HEK293 (cell line): Measurements from ENCODE around the gene GHRH.

Experiments
- CTCF ChIA-PET: fragments of 350-600 bp; formaldehyde crosslinking; extraction: SDS; loops from one replicate; lab custom pipeline; 2021; ENCODE audit warnings: antibody characterized with exemption; lab: Yijun Ruan, JAX
- POLR2A ChIA-PET: fragments of 300-600 bp; formaldehyde crosslinking; extraction: SDS; loops from one replicate; lab custom pipeline; 2020; ENCODE audit warnings: antibody characterized with exemption, inconsistent platforms; lab: Yijun Ruan, JAX
- H3K27ac ChIP-seq: fragments of 200-500 bp; sonication (Bioruptor generic); 2 replicates; pipeline ENCODE4 v1.5.1; 2014; ENCODE audit warnings: low read depth, low read length, control low read depth, inconsistent platforms; ENCODE audit errors: extremely low read depth
- H3K36me3 ChIP-seq, 2 experiments: fragments of 200-500 bp in 1 of 2; sonication (Bioruptor generic) in 1 of 2; 1 replicate in 1 of 2; 2 replicates in 1 of 2; pipeline ENCODE4 v1.5.1; 2014 to 2017; ENCODE audit warnings: inconsistent platforms in 2 of 2, low read length in 2 of 2; ENCODE audit not compliant: control insufficient read depth in 2 of 2, insufficient read depth in 1 of 2
- H3K4me1 ChIP-seq: fragments of 200-500 bp; sonication (Bioruptor generic); 2 replicates; pipeline ENCODE4 v1.5.1; 2014; ENCODE audit warnings: mild to moderate bottlenecking, low read length, inconsistent platforms; ENCODE audit not compliant: control insufficient read depth, insufficient read depth
- H3K4me3 ChIP-seq: 2 replicates; pipeline ENCODE4 v1.5.1; 2011; ENCODE audit warnings: low read depth, mild to moderate bottlenecking, control low read depth, low read length, moderate library complexity
- H3K9me3 ChIP-seq: fragments of 200-500 bp; sonication (Bioruptor generic); 2 replicates; pipeline ENCODE4 v1.5.1; 2014; ENCODE audit warnings: low read depth, low read length, inconsistent platforms; ENCODE audit not compliant: control insufficient read depth, insufficient read depth
- BCL11B ChIP-seq: fragments of 450-650 bp; formaldehyde crosslinking; IDR thresholded peaks from 2 replicates; pipeline ENCODE4 v1.5.1; 2016; ENCODE audit warnings: low read depth, missing biosample characterization, missing genetic modification characterization
- HOXD13 ChIP-seq: sonication (generic); formaldehyde crosslinking; IDR thresholded peaks from 2 replicates; pipeline ENCODE4 v1.8.0; 2022; ENCODE audit warnings: missing genetic modification reagents, borderline replicate concordance
- KLF1 ChIP-seq: fragments of 450-650 bp; formaldehyde crosslinking; IDR thresholded peaks from 2 replicates; pipeline ENCODE4 v1.5.1; 2016; ENCODE audit warnings: missing biosample characterization, missing genetic modification characterization
- MYNN ChIP-seq: fragments of 450-650 bp; formaldehyde crosslinking; IDR thresholded peaks from 2 replicates; pipeline ENCODE4 v1.5.1; 2016; ENCODE audit warnings: missing biosample characterization, missing genetic modification characterization, borderline replicate concordance
- SCRT1 ChIP-seq: fragments of 450-650 bp; formaldehyde crosslinking; IDR thresholded peaks from 2 replicates; pipeline ENCODE4 v1.5.1; 2016; ENCODE audit warnings: missing biosample characterization, missing genetic modification characterization, borderline replicate concordance
- YY2 ChIP-seq: fragments of 450-650 bp; formaldehyde crosslinking; IDR thresholded peaks from 2 replicates; pipeline ENCODE4 v1.5.1; 2016; ENCODE audit warnings: missing biosample characterization, missing genetic modification characterization
- ZFP3 ChIP-seq: fragments of 450-650 bp; formaldehyde crosslinking; IDR thresholded peaks from 2 replicates; pipeline ENCODE4 v1.5.1; 2016; ENCODE audit warnings: low read depth, missing biosample characterization, missing genetic modification characterization
- ZFP41 ChIP-seq: fragments of 450-650 bp; formaldehyde crosslinking; IDR thresholded peaks from 2 replicates; pipeline ENCODE4 v1.5.1; 2016; ENCODE audit warnings: missing biosample characterization, missing genetic modification characterization, borderline replicate concordance
- ZNF169 ChIP-seq: fragments of 450-650 bp; formaldehyde crosslinking; IDR thresholded peaks from 2 replicates; pipeline ENCODE4 v1.5.1; 2016; ENCODE audit warnings: missing biosample characterization, missing genetic modification characterization
- ZNF223 ChIP-seq: fragments of 450-650 bp; formaldehyde crosslinking; IDR thresholded peaks from 2 replicates; pipeline ENCODE4 v1.5.1; 2016; ENCODE audit warnings: missing biosample characterization, missing genetic modification characterization
- ZNF23 ChIP-seq: fragments of 450-650 bp; formaldehyde crosslinking; IDR thresholded peaks from 2 replicates; pipeline ENCODE4 v1.5.1; 2016; ENCODE audit warnings: missing biosample characterization, missing genetic modification characterization, borderline replicate concordance
- ZNF416 ChIP-seq: fragments of 450-650 bp; formaldehyde crosslinking; IDR thresholded peaks from 2 replicates; pipeline ENCODE4 v1.5.1; 2016; ENCODE audit warnings: missing biosample characterization, missing genetic modification characterization
- ZNF423 ChIP-seq: fragments of 450-650 bp; formaldehyde crosslinking; IDR thresholded peaks from 2 replicates; pipeline ENCODE4 v1.5.1; 2016; ENCODE audit warnings: missing biosample characterization, missing genetic modification characterization
- ZNF513 ChIP-seq: fragments of 450-650 bp; IDR thresholded peaks from 2 replicates; pipeline ENCODE4 v1.5.1; 2018; ENCODE audit warnings: missing biosample characterization, missing genetic modification characterization
- ZNF521 ChIP-seq: fragments of 450-650 bp; formaldehyde crosslinking; IDR thresholded peaks from 2 replicates; pipeline ENCODE4 v1.5.1; 2017; ENCODE audit warnings: missing biosample characterization, mild to moderate bottlenecking, missing genetic modification characterization
- ZNF548 ChIP-seq: fragments of 450-650 bp; formaldehyde crosslinking; IDR thresholded peaks from 2 replicates; pipeline ENCODE4 v1.5.1; 2016; ENCODE audit warnings: missing biosample characterization, missing genetic modification characterization
- ZNF558 ChIP-seq: fragments of 450-650 bp; formaldehyde crosslinking; IDR thresholded peaks from 2 replicates; pipeline ENCODE4 v1.5.1; 2016; ENCODE audit warnings: missing biosample characterization, missing genetic modification characterization
- ZNF664 ChIP-seq: fragments of 450-650 bp; formaldehyde crosslinking; IDR thresholded peaks from 2 replicates; pipeline ENCODE4 v1.5.1; 2016; ENCODE audit warnings: missing biosample characterization, missing genetic modification characterization
- ZNF670 ChIP-seq: fragments of 450-650 bp; formaldehyde crosslinking; IDR thresholded peaks from 2 replicates; pipeline ENCODE4 v1.5.1; 2016; ENCODE audit warnings: missing biosample characterization, missing genetic modification characterization, low read depth
- ZNF792 ChIP-seq: fragments of 450-650 bp; formaldehyde crosslinking; IDR thresholded peaks from 2 replicates; pipeline ENCODE4 v1.5.1; 2016; ENCODE audit warnings: missing biosample characterization, missing genetic modification characterization
- ZNF837 ChIP-seq: fragments of 450-650 bp; formaldehyde crosslinking; IDR thresholded peaks from 2 replicates; pipeline ENCODE4 v1.5.1; 2016; ENCODE audit warnings: missing biosample characterization, missing genetic modification characterization
- ZSCAN16 ChIP-seq: fragments of 450-650 bp; formaldehyde crosslinking; IDR thresholded peaks from 2 replicates; pipeline ENCODE4 v1.5.1; 2016; ENCODE audit warnings: missing biosample characterization, missing genetic modification characterization
- ZXDB ChIP-seq: fragments of 450-650 bp; formaldehyde crosslinking; IDR thresholded peaks from 2 replicates; pipeline ENCODE4 v1.5.1; 2016; ENCODE audit warnings: missing biosample characterization, missing genetic modification characterization
- TF ChIP-seq, protein P1 (sequence below): fragments of 450-650 bp; formaldehyde crosslinking; conservative IDR thresholded peaks from 2 replicates; pipeline ENCODE4 v1.5.1; 2016; ENCODE audit warnings: low read depth, missing biosample characterization, missing genetic modification characterization

GHRH gene

DNA sequence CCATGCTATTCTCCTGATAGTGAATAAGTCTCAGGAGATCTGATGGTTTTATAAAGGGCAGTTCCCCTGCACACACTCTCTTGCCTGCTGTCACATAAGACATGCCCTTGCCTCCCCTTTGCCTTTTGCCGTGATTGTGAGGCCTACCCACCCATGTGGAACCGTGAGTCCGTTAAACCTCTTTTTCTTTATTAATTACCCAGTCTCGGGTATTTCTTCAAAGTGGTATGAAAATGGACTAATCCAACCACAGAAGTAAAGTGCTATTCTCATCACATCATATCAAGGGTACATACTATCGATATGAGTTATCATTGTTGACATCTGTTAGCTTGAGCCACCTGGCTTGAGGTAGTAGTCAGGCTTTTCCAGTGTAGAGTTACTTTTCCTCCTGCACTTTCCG lies 30.1 kb upstream of the GHRH start (continued):
- TF ChIP-seq ZXDB (tag by site-specific recombination): no peak
- TF ChIP-seq ZNF223 (tag by site-specific recombination): no peak
- no peak for TF ChIP-seq ZSCAN16 (tag by site-specific recombination)
- TF ChIP-seq ZNF670: no peak

DNA sequence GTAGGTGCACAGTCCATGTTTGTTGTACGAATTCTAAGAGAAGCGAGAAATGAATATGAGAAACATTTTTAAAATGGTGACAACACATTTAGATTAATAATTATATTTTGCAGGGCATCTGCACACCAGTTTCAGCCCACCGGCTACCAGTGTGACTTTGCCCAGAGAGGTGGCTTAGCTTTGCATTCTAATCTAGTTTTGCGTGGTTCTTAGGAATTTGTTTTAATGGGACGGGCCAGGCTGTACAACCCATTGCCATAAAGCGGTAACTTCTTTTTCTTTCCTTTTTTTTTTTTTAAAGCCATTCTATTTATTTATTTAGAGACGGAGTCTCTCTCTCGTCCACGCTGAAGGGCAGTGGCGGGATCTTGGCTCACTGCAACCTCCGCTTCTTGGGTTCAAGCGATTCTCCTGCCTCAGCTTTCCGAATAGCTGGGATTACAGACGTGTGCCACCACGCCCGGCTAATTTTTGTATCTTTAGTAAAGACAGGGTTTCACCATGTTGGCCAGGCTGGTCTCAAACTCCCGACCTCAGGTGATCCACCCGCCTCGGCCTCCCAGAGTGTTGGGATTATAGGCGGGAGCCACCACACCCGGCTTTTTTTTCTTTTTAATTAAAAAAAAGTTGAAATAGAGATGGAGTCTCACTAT lies 28.7 kb upstream of the GHRH start:
- TF ChIP-seq ZNF416 (tag by site-specific recombination): no peak
- no peak for TF ChIP-seq ZNF521 (tag by site-specific recombination)
- no peak for TF ChIP-seq ZNF513 (tag by site-specific recombination)
- no peak for TF ChIP-seq ZNF23 (tag by site-specific recombination)
- TF ChIP-seq YY2 (tag by site-specific recombination): no peak
- no peak for TF ChIP-seq ZFP41 (tag by site-specific recombination)
- no peak for TF ChIP-seq ZNF792 (tag by site-specific recombination)
- no peak for TF ChIP-seq ZFP3 (tag by site-specific recombination)
- TF ChIP-seq BCL11B: no peak
- TF ChIP-seq ZNF169 (tag by site-specific recombination): no peak
- TF ChIP-seq MYNN (tag by site-specific recombination): no peak
- no peaks in the 10 kb centered on the region for H3K9me3 ChIP-seq
- CTCF ChIA-PET: interaction anchor here (0.7 to 1.2 kb wide), 2 partner anchors 21 to 1085 kb away, joined by 3 to 7 read pairs; no protein-coding TSS in a partner anchor
- peak overlapping the region; percentile 81 for H3K27ac ChIP-seq
- POLR2A ChIA-PET: interaction anchor here (1.2 to 2.3 kb wide), 3 partner anchors 55 to 248 kb away, joined by 3 to 8 read pairs (median 6); partner anchors contain the start of genes MROH8, RPN2 and SRC
- H3K4me1 ChIP-seq: peaks cover 2% of the 10 kb centered on the region; the same call in 1 of the 2 replicates
- peak overlapping the region; percentile 84 for H3K4me3 ChIP-seq
- H3K36me3 ChIP-seq: peaks cover 0 to 23% of the 10 kb centered on the region in 2 experiments; a peak in 2 of 3 replicates

DNA sequence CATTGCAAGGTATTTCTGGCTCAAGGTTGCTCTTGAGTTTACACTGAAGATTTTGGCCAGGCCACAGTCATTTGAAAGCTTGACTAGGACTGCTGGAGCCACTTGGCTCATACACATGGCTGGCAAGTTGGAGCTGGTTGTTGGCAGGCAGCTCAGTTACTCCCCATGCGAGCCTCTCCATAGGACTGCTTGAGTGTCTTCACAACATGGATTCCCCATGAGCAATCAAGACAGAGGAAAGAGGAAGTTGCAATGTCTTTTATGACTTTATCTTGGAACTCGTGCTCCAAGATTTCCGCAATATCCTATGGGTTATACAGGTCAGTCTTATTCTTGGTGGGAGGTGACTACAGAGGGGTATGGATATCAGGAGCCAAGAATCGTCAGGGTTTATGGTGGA lies 26.5 kb upstream of the GHRH start:
- Histone ChIP-seq H3K9me3 (no peaks in the 10 kb centered on the region), H3K4me1 (no peaks in the 10 kb centered on the region), H3K4me3 (no peak overlapping the region), H3K36me3 (peaks cover 0 to 20% of the 10 kb centered on the region in 2 experiments; a peak in 2 of 3 replicates), H3K27ac (no peak overlapping the region)
- ChIA-PET CTCF (interaction anchor here (0.6 to 2.2 kb wide), 4 partner anchors 17 to 96 kb away, joined by 3 to 5 read pairs (median 3); no protein-coding TSS in a partner anchor), POLR2A (interaction anchor here (2.3 kb wide), 1 partner anchor 109 kb away, joined by 8 read pairs; the partner anchor contains the start of genes MROH8 and RPN2)
- TF ChIP-seq ZNF664 (tag by site-specific recombination): no peak
- no peak for TF ChIP-seq KLF1 (tag by site-specific recombination)
- TF ChIP-seq ZNF558 (tag by site-specific recombination): no peak
- no peak for TF ChIP-seq MYNN (tag by site-specific recombination)
- no peak for TF ChIP-seq ZNF792 (tag by site-specific recombination)
- TF ChIP-seq, protein P1, sequence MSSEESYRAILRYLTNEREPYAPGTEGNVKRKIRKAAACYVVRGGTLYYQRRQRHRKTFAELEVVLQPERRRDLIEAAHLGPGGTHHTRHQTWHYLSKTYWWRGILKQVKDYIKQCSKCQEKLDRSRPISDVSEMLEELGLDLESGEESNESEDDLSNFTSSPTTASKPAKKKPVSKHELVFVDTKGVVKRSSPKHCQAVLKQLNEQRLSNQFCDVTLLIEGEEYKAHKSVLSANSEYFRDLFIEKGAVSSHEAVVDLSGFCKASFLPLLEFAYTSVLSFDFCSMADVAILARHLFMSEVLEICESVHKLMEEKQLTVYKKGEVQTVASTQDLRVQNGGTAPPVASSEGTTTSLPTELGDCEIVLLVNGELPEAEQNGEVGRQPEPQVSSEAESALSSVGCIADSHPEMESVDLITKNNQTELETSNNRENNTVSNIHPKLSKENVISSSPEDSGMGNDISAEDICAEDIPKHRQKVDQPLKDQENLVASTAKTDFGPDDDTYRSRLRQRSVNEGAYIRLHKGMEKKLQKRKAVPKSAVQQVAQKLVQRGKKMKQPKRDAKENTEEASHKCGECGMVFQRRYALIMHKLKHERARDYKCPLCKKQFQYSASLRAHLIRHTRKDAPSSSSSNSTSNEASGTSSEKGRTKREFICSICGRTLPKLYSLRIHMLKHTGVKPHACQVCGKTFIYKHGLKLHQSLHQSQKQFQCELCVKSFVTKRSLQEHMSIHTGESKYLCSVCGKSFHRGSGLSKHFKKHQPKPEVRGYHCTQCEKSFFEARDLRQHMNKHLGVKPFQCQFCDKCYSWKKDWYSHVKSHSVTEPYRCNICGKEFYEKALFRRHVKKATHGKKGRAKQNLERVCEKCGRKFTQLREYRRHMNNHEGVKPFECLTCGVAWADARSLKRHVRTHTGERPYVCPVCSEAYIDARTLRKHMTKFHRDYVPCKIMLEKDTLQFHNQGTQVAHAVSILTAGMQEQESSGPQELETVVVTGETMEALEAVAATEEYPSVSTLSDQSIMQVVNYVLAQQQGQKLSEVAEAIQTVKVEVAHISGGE: no peak
- TF ChIP-seq SCRT1 (tag by site-specific recombination): no peak
- TF ChIP-seq ZNF837: no peak
- TF ChIP-seq ZNF423: no peak
- no peak for TF ChIP-seq ZNF548 (tag by site-specific recombination)
- TF ChIP-seq HOXD13 (CRISPR knock-in tag): no peak
